ENCODE results near the gene IPO13.
A peak's percentile ranks its signal among the peaks of the same experiment; 100 is the strongest.

The IPO13 gene

DNA sequence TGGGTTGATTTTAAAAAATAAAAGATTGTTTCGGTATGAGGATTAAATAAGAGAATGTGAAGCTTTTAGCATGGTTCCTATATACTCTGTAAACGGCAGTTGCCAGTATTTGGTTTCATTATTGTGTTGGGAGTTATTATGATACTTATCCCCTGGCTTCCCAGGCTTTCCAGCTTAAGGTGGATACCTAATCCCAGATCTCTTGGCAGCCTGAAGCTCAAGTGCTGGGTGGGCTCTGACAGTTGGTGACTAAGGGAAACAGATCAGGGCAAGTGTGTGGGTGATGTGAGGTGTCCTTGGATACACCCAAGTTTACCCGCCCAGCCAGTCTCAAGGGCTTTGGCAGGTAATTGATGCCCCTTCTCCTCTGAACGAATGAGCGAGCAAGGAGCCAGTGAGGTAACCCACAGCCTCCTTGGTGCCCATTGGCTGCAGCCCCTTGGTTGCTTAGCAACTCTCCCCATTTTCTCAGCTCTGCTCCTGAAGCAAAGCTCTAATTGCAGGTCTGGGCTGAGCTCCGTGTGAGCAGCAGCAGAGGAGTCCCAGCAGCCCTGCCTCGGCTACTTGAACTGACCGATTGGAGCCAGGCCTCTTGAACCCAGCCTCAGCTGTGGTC, 6.1 kb downstream of the IPO13 start:
- DNase-seq, result peak; percentile 64

DNA sequence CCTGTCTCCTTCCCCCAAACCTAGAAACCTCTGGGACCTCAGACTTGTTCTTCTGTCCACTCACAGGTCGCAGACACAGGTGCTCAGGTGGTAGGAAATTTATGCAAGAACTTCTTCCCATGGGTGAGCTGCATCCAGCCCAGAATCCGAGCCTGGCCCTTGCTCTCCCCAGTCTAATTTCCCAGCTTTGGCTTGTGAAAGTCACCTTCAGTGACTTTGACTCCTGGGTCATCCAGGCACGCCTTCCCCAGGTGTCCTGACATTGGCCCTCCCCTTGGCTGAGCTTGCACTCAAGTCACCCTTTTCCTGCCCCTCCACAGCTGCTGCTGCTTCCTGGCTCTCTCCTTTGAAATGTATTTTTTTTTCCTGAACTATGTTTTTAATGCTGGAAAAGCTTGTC, 6.6 kb downstream of the IPO13 start:
- DNase-seq, result no peak

DNA sequence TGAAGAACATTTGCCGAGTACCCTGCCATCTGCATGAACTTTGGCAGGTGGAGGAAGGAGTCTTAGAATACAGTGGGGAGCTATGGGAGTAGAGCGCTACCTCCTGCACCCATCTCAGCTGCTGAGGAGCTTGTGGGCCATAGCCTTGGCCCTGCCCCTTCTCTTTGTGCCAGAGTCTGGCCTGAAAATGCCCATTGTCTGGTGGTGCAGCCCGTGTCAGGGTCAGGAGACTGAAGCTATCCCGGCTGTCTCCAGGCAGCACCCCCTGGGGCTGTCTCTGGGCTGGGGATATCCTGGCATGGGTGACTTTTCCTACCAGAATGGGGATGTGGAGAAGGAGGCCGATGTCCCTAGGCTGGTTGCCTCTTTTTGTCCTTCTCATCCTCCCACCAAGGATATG, 7.3 kb downstream of the IPO13 start:
- DNase-seq, result no peak

DNA sequence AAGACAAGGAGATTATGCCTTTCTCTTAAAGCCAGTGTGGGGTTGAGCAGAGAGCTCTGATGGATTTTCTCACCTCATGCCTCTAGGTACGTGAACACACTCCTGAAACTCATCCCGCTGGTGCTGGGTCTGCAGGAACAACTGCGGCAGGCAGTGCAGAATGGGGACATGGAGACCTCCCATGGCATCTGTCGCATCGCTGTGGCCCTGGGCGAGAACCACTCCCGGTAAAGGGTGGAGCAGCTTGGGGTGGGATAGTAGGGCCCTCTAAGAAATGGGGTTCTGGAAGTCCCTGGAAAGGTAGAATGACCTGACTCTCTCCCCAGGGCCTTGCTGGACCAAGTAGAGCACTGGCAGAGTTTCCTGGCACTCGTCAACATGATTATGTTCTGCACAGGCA, 9.5 kb downstream of the IPO13 start:
- no peak for DNase-seq

DNA sequence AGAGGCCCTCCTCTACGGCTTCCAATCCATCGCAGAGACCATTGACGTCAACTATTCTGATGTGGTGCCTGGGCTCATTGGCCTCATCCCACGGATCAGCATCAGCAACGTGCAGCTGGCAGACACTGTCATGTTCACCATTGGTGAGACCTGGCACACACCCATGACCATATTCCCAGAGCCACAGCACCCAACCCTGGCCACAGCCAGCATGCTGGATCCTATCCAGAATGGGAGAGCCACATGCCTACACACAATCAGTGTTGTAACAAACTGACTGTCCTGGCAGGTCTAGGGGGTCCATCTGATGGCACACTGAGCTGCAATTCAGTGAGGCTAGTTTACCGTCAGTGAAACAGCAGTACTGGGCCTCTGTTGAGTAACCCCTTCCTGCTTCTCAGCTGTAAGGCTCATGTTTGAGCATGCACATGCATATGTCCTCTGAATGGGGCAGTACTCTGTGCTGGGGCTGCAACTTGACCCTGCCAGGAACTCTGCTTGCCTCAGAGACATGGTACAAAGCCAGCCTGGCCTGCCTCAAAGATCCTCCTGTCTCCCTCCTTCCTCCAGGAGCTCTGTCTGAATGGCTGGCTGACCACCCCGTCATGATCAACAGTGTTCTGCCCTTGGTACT, 10.8 kb downstream of the IPO13 start:
- no peak for DNase-seq

DNA sequence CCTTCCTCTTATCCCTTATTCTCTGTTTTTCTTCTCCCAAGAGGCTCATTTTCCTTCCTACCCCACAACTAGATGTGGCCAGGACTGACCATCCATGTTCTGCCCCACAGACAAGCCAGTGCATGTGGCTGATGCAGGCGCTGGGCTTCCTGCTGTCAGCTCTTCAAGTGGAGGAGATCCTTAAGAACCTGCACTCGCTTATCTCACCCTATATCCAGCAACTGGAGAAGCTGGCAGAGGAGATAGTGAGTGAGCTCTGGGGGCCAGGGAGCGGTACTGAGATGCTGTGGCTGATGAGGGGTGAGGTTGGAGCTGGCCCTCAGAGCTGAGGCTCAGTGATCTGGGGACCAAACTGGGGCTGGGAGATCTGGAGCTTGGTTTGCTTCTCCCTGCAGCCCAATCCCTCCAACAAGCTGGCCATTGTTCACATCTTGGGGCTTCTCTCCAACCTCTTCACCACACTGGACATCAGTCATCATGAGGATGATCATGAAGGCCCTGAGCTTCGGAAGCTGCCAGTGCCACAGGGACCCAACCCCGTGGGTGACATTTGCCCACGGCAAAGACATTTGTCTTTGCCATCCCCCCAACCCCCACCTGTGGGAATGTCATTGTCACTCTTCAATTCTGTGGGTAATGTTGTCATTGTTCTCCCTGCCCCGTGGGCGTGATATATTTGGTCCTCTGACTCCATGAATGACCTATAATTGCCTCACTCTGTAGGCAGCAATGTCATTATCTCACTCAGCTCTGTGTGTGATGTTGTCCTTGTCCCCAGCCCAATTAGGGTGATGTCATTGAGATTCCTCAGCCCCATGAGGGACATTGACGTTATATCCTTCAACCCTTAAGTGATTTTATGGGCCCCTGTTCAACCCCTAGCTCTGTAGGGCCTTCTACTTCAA, 11.9 kb downstream of the IPO13 start:
- DNase-seq, result no peak

DNA sequence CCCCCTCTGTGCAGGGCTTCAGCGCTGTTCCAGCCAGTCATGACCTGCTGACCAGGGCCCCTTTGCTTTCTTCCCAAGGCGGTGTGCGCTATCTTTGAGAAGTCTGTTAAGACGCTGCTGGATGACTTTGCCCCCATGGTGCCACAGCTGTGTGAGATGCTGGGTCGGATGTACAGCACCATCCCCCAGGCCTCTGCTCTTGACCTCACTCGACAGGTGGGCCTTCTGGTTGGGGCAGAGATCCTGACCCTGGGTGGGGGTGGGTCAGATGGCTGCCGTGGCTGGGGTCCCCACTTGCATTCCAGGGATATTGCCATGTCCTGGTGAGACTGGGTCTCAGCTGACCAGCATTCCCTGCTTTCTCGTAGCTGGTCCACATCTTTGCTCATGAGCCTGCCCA, 14.0 kb downstream of the IPO13 start:
- no peak for DNase-seq

DNA sequence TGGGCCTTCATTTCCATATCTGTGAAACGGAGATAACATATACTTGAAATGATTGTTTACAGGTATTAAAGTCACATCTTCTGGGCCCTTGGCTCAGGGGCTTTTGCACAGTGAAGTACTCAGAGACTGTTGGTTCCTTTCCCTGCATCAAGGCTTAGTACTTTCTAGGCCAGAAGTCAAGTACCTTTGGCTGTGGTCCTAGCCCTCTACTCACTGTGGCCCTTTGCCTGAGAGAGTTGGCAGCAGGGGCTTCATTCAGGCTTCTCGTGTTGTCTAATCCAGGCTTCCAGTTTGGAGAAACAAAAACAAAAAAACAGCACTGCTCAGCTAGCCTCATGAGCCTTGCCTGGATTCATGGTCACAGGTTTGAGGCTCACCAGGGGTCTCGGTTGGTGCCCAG, 14.9 kb downstream of the IPO13 start:
- DNase-seq, result no peak

DNA sequence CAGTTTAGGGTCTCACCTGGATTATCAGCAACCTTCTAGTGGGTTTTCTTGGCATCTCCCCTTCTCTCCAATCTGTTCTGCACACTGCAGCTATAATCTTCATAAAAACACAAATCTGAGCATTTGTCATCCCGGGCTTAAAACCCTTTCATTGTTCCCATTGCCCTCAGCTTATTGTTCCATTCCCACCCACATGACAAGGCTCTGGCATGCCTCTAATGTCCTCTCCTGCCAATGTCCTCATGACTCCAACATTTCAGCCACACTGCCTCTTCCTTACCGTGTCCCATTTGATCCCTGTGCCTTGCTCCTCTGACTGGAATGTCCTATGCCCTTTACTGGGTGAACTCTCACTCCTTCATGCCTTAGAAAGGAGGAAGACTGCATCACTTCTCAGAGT, 15.6 kb downstream of the IPO13 start:
- no peak for DNase-seq

DNA sequence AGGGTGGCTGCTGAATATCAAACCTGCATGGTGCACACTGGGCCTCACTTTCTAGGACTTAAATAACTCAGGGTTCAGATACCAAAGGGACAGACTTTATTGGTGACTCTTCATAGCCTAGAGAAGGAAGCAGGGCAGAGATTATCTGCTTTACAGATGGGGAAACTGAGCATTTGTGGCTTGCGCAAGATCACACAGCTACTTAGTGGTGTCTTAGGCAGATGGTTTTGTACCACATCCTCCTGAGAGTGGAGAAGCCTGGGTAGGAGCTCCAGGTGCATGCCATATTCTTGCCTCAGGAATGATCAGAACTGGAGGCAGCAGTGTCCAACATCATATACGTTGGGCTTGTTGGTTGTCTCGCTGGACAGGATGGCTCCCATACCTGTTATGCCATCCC, 16.3 kb downstream of the IPO13 start:
- DNase-seq, result no peak

DNA sequence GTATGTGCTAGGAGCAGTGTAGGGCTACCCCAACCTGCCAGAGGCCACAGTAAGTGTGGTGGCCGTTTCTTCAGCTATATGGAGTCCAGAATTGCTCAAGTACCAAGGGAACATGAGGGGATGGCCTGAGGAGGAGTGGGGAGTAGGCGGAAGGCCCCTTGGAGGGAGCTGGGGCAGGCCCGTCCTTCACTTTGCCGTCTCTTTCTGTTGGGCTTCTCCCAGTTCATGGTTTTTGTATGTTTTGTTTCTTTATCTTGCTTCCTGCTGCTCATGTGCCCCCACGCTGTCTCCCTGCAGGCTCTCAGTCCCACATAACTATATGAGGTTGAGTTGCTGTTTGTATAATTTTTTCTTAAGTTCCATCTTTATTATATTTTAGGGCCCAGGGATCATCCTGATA, 17.1 kb downstream of the IPO13 start:
- DNase-seq, result no peak

DNA sequence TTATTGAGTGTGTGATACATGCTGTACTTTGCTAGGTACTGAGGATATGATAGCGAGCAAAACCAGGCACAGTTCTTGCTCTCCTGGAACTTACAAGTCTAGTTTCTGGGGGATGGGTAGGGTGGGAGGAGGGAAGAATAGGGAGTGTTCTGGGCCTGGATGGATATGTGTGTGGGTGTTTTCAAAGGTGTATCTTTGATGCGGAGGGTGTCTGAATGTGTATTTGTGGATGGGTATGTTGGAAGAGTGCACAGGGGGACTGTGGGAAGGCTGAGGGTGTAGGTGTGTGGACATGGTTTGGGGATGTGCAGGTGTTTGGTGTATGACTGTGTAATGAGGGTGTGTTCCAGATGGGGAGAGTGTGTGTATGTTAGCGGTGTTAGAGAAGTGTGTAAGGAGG, 18.6 kb downstream of the IPO13 start:
- DNase-seq, result no peak

DNA sequence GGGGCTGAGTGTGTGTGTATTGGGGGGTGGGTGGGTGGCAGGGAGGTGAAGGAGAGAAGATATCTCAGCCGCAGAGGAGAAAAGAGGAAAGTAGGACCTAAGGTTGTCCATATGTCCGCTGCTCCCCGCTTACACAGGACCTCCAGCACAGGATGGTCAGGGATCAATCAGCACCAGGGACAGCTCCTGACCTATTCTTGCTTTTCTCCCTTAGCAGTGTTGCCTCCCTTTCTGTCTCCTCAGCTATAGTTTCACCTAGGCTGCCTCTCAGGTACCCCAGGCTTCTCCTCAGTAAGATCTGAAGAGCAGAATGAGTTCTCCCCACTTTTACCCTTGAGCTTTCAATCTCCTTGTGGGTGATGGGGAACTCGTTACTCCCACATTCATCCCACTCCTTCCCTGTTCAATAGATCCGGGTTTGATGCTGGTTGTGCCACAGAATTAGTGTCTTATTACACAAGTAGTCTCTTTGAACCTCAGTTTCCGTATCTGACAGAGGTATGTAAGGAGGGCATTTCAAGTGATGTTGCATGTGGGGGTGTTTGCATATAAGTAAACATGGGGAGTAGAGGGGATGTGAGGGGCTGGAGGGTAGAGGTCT, 21.7 kb downstream of the IPO13 start:
- no peak for DNase-seq

DNA sequence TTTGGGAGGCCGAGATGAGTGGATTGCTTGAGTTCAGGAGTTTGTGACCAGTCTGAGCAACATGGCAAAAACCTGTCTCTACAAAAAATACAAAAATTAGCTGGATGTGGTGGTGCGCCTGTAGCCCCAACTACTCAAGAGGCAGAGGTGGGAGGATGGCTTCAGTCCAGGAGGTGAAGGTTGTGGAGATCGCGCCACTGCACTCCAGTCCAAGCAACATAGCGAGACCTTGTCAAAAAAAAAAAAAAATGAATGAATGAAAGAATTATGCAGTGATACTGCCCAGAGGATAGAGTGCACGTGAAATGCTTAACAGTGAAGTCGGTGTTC, 22.6 kb downstream of the IPO13 start:
- no peak for DNase-seq

DNA sequence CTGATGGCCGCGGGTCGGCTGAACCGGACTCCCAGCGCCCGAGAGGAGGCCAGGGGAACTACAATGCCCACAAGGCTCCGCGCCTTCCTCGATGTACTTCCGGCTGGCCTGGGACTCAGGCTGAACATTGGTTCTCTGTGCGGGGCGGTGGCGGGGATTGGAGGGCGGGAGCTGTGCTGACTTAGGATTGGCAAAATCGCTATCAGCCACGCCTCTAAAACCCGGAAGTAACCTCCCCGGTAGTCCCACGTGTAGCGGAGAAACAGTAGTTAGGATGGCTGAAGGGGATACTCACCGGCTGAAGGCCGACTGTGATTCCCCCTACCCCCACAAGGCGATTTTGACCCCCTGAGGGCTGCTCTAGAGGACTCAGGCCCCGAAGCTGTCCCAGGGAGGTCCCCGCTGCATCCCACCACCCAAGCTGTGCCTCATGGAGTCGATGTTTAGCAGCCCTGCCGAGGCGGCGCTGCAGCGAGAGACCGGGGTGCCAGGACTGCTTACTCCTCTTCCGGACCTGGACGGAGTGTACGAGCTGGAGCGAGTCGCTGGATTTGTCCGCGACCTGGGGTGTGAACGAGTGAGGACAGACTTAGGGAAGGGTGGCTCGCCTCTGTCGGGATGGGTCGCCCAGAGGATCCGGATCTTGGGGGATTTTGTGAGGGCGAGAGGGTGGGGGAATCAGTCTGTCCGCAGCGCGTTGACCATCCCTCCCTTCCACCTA, 23.2 kb downstream of the IPO13 start, which contains the start of gene DPH2:
Gene DPH2, plus strand, starts transcription at position 265 of the 721 bp plus-strand sequence. Its CDS starts 166 bp downstream, at position 431.
- DNase-seq, result peak; percentile 98

DNA sequence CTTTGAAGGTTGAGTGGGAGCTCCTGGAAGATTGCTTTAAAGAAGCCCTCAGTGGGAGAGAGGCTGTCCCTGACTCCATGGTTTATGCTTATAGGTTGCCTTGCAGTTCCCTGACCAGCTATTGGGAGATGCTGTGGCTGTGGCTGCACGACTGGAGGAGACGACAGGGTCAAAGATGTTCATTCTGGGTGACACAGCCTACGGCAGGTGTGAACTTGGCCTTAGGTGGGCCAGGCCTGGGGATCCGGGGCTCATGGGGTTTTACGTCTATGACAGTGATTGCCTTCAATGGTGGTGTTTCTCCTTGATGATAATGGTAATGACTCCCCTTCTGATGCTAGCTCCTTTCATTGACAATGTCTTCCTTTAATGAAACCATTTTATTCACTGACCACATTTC, 23.8 kb downstream of the IPO13 start:
- DNase-seq, result no peak

DNA sequence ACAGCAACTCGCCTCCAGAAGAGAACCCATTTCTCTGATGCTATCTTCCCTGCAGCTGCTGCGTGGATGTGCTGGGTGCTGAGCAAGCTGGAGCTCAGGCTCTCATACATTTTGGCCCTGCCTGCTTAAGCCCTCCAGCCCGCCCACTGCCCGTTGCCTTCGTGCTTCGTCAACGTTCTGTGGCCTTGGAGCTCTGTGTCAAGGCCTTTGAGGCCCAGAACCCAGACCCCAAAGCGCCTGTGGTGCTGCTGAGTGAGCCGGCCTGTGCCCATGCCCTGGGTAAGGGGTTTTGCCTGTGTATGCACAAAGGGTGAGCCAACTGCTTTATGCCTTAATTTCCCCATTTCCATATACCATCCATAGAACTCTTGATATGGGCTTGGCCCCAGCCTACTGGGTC, 24.2 kb downstream of the IPO13 start:
- DNase-seq, result no peak

DNA sequence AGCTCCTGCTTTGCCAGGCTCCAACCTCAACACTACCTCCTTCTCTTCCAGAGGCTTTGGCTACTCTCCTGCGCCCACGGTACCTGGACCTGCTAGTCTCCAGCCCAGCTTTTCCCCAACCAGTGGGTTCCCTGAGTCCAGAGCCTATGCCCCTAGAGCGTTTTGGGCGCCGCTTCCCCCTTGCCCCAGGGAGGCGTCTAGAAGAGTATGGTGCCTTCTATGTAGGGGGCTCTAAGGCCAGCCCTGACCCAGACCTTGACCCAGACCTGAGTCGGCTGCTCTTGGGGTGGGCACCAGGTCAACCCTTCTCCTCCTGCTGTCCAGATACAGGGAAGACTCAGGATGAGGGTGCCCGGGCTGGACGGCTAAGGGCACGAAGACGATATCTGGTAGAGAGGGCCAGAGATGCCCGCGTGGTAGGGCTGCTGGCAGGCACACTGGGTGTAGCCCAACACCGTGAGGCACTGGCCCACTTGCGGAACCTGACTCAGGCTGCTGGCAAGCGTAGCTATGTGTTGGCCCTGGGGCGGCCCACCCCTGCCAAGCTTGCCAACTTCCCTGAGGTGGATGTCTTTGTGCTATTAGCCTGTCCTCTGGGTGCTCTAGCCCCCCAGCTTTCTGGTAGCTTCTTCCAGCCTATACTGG, 24.7 kb downstream of the IPO13 start:
- no peak for DNase-seq

DNA sequence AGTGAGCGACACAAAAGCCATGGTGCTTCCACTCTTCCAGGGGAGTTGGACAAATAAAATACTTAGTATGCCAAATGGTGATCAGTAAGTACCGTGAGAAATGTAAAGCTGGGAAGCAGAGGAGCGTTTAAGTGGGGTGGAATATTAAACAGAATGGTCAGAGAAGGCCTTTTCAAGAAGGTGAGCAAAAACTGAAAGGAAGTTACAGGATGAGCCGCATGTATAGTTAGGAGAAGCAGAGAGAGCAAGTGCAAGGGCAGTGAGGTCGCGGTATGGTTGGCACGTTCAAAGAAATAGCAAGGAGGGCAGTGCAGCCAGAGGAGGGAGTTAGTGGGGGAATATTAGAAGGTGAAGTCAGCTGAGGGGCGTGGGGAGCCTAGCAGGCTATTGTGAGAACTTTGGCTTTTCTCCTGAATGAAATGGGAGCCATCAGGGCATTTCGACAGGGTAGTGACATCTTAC, 27.3 kb downstream of the IPO13 start:
- DNase-seq, result no peak

DNA sequence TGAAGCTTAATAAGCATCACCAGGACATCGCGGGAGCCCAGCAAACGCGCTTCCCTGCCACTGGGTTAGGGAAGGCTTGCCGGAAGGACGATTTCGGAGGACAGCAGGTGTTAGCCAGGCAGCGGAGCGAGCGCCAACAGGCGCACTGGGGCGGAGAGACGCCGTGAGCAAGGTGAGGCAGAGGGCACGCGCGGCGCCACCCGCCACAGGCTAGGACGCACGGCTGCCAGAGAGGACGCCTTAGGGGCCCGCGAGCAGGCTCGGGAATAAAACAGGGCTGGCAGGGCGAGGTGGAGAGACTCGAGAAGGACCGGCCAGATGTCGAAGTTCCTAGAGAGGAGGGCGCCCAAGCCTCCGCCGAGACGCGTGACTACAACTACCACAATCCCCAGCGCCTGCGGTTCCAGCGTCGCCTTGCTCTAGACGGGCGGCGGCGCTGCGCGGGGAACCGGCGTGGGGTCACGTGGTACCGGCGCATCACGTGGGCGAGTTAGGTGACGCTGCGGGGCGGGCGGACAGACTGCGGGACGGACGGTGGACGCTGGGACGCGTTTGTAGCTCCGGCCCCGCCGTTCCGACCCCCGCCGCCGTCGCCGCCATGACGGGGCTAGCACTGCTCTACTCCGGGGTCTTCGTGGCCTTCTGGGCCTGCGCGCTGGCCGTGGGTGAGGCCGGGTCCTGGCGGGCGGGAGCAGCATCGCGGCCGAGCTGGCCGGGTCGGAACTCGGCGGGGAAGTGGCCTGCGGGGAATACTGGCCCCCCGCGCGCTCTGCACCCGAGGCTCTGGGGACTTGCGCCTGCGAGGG, 27.9 kb downstream of the IPO13 start, which contains the start of gene ATP6V0B:
Gene ATP6V0B, plus strand, starts transcription at position 518 of the 806 bp plus-strand sequence. Its CDS starts 81 bp downstream, at position 599.
- DNase-seq, result peak; percentile 97

DNA sequence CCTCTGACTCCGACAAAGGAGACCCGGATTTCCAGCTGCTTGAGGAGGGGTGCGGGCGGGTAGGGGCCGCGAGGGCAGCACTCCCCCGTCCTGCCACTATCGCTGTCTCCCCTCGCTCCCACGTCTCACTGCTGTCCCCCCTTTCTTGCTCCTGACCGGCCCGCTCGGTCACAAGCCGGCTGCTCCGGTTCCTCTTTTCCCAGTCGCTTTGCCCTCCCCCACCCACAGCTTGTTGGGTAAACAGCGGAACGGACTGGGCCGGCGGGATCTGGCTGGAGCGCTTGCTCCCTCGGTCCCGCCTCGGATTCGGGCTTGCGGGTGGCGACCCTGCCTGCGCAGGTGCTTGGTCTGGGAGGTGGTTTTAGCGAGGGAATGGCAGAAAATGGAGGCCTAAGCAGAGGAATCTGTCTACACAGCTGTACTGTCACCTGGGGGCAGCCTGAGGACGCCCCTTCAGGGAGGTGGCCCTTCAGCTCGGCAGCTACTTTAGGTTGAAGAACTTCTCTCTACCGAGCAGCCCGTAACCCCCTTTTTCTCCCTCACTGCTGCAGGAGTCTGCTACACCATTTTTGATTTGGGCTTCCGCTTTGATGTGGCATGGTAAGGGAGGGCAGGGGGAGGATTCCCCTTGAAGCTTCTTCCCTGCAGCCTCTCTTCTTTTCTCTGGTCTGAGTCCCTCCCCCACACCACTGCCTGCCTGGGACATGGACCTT, 28.7 kb downstream of the IPO13 start:
- peak; percentile 43 for DNase-seq

Data from NCI-H1092 treated with DMSO at 0.1 percent for 48 hours (cell line).